22Rv1 (cell line): ENCODE data around the gene PIGZ.

Source experiments
- ZFX ChIP-seq: fragments of 450-650 bp; IDR thresholded peaks from 2 replicates; pipeline ENCODE4 v1.6.1; 2017; ENCODE audit warnings: antibody characterized with exemption, borderline replicate concordance
- TF ChIP-seq, protein P1 (sequence below): fragments of 450-650 bp; IDR thresholded peaks from 2 replicates; pipeline ENCODE4 v1.5.1; 2017; ENCODE audit warnings: mild to moderate bottlenecking

DNA sequence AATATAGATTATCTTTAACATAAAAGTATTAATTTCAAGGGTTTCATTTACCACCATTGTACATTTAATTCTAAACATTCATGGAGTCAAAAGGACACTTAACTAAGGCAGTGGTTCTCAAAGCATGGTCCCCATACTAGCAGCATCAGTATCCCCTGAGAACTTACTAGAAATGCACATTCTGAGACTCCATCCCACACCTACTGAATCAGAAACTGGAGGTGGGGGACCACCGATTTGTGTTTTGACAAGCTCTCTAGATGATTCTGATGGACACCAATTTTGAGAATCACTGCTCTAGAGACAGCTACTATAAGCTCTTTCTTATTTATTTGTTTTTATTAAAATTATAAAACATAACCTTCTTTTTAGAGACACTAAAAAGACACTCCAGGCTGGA lies 66.9 kb downstream of the PIGZ start:
- no peak for TF ChIP-seq ZFX
- TF ChIP-seq, protein P1, sequence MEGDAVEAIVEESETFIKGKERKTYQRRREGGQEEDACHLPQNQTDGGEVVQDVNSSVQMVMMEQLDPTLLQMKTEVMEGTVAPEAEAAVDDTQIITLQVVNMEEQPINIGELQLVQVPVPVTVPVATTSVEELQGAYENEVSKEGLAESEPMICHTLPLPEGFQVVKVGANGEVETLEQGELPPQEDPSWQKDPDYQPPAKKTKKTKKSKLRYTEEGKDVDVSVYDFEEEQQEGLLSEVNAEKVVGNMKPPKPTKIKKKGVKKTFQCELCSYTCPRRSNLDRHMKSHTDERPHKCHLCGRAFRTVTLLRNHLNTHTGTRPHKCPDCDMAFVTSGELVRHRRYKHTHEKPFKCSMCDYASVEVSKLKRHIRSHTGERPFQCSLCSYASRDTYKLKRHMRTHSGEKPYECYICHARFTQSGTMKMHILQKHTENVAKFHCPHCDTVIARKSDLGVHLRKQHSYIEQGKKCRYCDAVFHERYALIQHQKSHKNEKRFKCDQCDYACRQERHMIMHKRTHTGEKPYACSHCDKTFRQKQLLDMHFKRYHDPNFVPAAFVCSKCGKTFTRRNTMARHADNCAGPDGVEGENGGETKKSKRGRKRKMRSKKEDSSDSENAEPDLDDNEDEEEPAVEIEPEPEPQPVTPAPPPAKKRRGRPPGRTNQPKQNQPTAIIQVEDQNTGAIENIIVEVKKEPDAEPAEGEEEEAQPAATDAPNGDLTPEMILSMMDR, result no peak
